GM12892 (cell line): Measurements from ENCODE around the gene TNP2.

Experiments used
- POLR2A ChIP-seq: IDR thresholded peaks from 2 replicates; pipeline ENCODE4 v1.6.1; 2011; ENCODE audit warnings: low read depth, low read length, control low read depth
- POLR2AphosphoS5 ChIP-seq: IDR thresholded peaks from 2 replicates; pipeline ENCODE4 v1.6.1; 2011; ENCODE audit warnings: low read depth, low read length, control low read depth
- TAF1 ChIP-seq: IDR thresholded peaks from 2 replicates; pipeline ENCODE4 v1.6.1; 2011; ENCODE audit warnings: low read depth, mild to moderate bottlenecking, control low read depth, low read length, borderline replicate concordance

DNA sequence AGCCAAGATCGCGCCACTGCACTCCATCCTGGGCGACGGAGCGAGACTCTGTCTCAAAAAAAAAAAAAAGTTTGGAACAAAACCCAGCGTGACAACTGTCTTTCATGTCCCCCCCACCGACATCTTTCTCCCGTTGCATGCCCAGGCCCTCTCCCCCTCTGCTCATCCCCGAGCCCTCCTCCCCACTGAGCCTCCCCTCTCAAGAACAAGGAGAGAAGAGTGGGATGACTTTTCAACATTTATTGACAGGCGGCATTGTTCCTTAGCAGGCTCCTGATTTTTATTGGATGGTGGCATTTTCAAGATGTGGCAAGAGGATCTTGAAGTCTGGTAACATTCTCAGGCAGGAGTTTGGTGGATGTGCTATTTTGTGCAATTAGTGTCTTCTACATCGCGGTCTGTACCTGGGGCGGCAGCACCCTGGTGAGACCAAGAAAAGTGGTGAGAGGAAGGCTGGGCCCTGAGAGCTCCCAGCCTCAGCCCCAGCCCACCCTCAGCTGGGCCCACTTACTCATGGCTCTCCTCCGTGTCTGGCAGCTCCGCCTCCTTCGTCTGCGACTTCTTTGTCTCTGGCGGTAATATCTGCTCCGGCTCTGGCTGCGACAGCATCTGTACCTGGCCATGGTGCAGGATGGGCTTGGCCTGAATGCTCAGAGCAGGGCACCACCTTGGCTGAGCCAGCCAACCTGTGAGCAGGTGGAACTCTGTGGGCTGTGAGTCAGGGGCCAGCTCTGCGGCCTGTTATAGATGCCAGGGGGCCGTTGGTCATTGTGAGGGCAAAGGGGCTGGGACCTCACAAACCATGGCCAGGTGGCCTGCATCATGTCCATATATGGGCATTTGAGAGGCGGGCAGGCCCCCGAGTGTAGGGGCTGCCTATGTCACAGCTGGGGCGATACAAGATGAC is 11.7 kb upstream of the TNP2 start, which contains the start of gene PRM1:
- TF ChIP-seq POLR2AphosphoS5 (no peak), TAF1 (no peak), POLR2A (no peak)
